Measurements from ENCODE around the gene BMP8A. TPM values are rescaled to one million over a fixed set of nuclear protein-coding genes. Genes with fewer than 3 reads are reported as not detected.

BMP8A gene
- total and polyA plus RNA-seq, 2 donors from 2014 or later, result 1.2 TPM; not detected in 1

DNA sequence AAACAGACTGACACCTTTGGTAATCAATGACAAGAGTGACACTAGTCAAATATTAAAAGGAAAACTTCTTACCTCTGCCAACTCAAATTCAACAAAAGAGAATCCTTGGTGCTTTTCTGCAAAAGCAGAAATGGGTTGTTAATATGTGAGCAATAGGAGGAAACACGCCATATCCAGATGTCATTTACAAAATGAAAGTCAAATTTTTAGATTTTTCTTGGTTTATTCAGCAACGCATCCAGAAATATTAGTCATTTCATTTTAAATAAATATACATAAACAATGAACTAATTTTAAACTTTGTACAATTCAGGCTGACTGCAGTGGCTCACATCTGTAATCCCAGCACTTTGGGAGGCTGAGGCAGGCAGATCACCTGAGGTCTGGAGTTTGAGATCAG lies 62.8 kb downstream of the BMP8A start:
- no peak overlapping the region for H3K9ac ChIP-seq (ENCODE audit: low read length in 3 of 3)
- H3K27ac ChIP-seq (ENCODE audit: low read depth in 2 of 2, low read length in 2 of 2), result no peak overlapping the region
- TF ChIP-seq, protein P1, sequence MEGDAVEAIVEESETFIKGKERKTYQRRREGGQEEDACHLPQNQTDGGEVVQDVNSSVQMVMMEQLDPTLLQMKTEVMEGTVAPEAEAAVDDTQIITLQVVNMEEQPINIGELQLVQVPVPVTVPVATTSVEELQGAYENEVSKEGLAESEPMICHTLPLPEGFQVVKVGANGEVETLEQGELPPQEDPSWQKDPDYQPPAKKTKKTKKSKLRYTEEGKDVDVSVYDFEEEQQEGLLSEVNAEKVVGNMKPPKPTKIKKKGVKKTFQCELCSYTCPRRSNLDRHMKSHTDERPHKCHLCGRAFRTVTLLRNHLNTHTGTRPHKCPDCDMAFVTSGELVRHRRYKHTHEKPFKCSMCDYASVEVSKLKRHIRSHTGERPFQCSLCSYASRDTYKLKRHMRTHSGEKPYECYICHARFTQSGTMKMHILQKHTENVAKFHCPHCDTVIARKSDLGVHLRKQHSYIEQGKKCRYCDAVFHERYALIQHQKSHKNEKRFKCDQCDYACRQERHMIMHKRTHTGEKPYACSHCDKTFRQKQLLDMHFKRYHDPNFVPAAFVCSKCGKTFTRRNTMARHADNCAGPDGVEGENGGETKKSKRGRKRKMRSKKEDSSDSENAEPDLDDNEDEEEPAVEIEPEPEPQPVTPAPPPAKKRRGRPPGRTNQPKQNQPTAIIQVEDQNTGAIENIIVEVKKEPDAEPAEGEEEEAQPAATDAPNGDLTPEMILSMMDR (IDR thresholded peaks at IDR 0.05; ENCODE audit: borderline replicate concordance, extremely low read depth, insufficient read depth), result no peak
- no peaks in the 10 kb centered on the region for H3K27me3 ChIP-seq (ENCODE audit: control insufficient read depth, insufficient read depth, low read length)
- FAIRE-seq, result no peak
- peaks cover 0 to 3% (median 3%) of the 10 kb centered on the region in 3 donors for H3K36me3 ChIP-seq (ENCODE audit: control insufficient read depth in 2 of 3, insufficient read depth in 3 of 3, low read length in 3 of 3)
- no peak overlapping the region for H3K4me3 ChIP-seq (ENCODE audit: low read length in 3 of 3)
- no peaks in the 10 kb centered on the region for H3K9me3 ChIP-seq (ENCODE audit: control insufficient read depth in 2 of 3, insufficient read depth in 1 of 3, low read length in 3 of 3)
- intact Hi-C loops (cut with DNase I), result no loop called here
- no peaks in the 10 kb centered on the region for H3K4me1 ChIP-seq (ENCODE audit: control insufficient read depth in 2 of 3, insufficient read depth in 2 of 3, low read depth in 1 of 3, low read length in 3 of 3)
- no peak for DNase-seq

DNA sequence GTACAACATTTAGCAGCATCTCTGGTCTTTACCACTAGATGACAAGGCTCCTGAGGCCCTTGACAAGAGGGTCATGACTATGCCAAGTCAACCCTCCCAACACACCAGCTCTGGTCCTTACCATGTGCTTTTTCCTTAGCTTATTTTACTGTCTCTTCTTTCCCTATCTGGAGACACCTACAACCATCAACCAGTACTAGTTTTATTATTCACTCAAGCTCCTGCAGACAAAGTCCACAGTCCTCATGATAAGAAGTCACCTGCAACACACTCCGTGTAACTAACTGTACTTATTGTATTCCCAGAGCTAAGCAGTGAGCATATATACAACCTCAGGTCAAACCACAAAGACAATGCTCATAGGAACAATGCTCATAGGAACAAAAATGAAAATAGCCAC lies 69.8 kb downstream of the BMP8A start:
- H3K4me1 ChIP-seq (ENCODE audit: control insufficient read depth in 2 of 3, insufficient read depth in 2 of 3, low read depth in 1 of 3, low read length in 3 of 3), result no peaks in the 10 kb centered on the region
- no peak overlapping the region for H3K27ac ChIP-seq (ENCODE audit: low read depth in 2 of 2, low read length in 2 of 2)
- H3K9ac ChIP-seq (ENCODE audit: low read length in 3 of 3), result no peak overlapping the region
- H3K4me3 ChIP-seq (ENCODE audit: low read length in 3 of 3), result no peak overlapping the region
- DNase-seq (no peak), FAIRE-seq (no peak)
- H3K36me3 ChIP-seq (ENCODE audit: control insufficient read depth in 2 of 3, insufficient read depth in 3 of 3, low read length in 3 of 3), result peaks cover 10 to 56% (median 52%) of the 10 kb centered on the region in 3 donors
- H3K9me3 ChIP-seq (ENCODE audit: control insufficient read depth in 2 of 3, insufficient read depth in 1 of 3, low read length in 3 of 3), result no peaks in the 10 kb centered on the region
- H3K27me3 ChIP-seq (ENCODE audit: control insufficient read depth, insufficient read depth, low read length), result no peaks in the 10 kb centered on the region
- intact Hi-C loops (cut with DNase I), result no loop called here
- TF ChIP-seq, protein P1 (IDR thresholded peaks at IDR 0.05; ENCODE audit: borderline replicate concordance, extremely low read depth, insufficient read depth), result no peak

DNA sequence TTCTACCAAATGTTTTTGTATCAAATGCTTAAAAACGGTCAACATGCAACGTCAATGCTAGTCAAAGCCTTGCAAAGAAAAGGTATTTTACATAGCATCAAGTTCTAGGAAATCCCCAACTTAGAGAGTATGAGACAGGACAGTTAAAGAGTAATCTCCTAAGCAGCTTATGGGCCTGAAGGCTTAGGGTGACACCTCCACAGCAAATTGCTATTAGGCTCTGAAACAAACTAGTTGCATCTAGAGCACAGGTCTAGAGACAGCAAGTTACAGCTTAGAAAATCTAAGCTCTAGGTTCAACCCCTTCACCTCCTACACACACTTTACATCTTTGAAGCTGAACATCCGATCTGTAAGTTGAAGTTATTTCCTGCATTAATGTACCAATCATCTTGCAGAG lies 71.5 kb downstream of the BMP8A start:
- Histone ChIP-seq H3K27me3 (ENCODE audit: control insufficient read depth, insufficient read depth, low read length) (no peaks in the 10 kb centered on the region), H3K9me3 (ENCODE audit: control insufficient read depth in 2 of 3, insufficient read depth in 1 of 3, low read length in 3 of 3) (no peaks in the 10 kb centered on the region), H3K4me3 (ENCODE audit: low read length in 3 of 3) (no peak overlapping the region), H3K27ac (ENCODE audit: low read depth in 2 of 2, low read length in 2 of 2) (no peak overlapping the region), H3K9ac (ENCODE audit: low read length in 3 of 3) (no peak overlapping the region), H3K4me1 (ENCODE audit: control insufficient read depth in 2 of 3, insufficient read depth in 2 of 3, low read depth in 1 of 3, low read length in 3 of 3) (no peaks in the 10 kb centered on the region), H3K36me3 (ENCODE audit: control insufficient read depth in 2 of 3, insufficient read depth in 3 of 3, low read length in 3 of 3) (peaks cover 10 to 71% (median 61%) of the 10 kb centered on the region in 3 donors)
- no peak for DNase-seq
- TF ChIP-seq, protein P1 (IDR thresholded peaks at IDR 0.05; ENCODE audit: borderline replicate concordance, extremely low read depth, insufficient read depth), result no peak
- intact Hi-C loops (cut with DNase I), result no loop called here
- FAIRE-seq, result no peak

DNA sequence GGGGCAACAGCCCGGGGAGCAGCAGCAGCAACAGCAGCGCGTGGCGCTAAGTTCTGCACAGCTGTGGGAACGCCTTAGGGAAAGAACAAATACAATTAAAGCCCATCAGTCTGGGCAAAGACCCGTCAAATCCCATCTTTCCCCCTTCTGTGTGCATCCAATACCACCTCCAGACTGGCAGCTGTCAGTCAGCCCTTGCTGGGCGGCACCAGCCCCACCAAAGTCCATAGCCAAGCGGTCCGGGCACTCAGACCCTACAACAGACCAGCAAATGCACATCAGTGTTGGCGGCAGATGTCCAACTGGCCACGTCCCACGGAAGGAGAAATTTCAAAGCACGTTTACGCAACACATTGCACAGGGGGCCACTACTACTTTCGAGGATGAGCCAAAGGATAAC lies 72.2 kb downstream of the BMP8A start:
- Histone ChIP-seq H3K27ac (ENCODE audit: low read depth in 2 of 2, low read length in 2 of 2) (no peak overlapping the region), H3K36me3 (ENCODE audit: control insufficient read depth in 2 of 3, insufficient read depth in 3 of 3, low read length in 3 of 3) (peaks cover 10 to 77% (median 67%) of the 10 kb centered on the region in 3 donors), H3K9ac (ENCODE audit: low read length in 3 of 3) (no peak overlapping the region), H3K27me3 (ENCODE audit: control insufficient read depth, insufficient read depth, low read length) (no peaks in the 10 kb centered on the region), H3K9me3 (ENCODE audit: control insufficient read depth in 2 of 3, insufficient read depth in 1 of 3, low read length in 3 of 3) (no peaks in the 10 kb centered on the region), H3K4me1 (ENCODE audit: control insufficient read depth in 2 of 3, insufficient read depth in 2 of 3, low read depth in 1 of 3, low read length in 3 of 3) (no peaks in the 10 kb centered on the region), H3K4me3 (ENCODE audit: low read length in 3 of 3) (no peak overlapping the region)
- TF ChIP-seq, protein P1 (IDR thresholded peaks at IDR 0.05; ENCODE audit: borderline replicate concordance, extremely low read depth, insufficient read depth), result no peak
- FAIRE-seq (no peak), DNase-seq (no peak)
- intact Hi-C loops (cut with DNase I), result no loop called here

Data from kidney (tissue), 14 donors.